Stimulated activated CD4-positive, alpha-beta T cell treated with anti-CD3 and anti-CD28 coated beads, Interleukin-2, amount 100 ng/mL, for 4 hours (primary cell): Measurements from ENCODE around the gene MRPS30.
"Not testable (repeated sequence)": the region's sequence is repeated elsewhere in the genome, so short reads cannot be mapped to it uniquely, and the experiment has no call there.

Experiments
- DNase-seq: peaks from one replicate; pipeline ENCODE4 v3.0.0-alpha.2; 2020; ENCODE audit warnings: low read depth

MRPS30 gene

GRCh38 chr5:44821164-44821563, 12.4 kb downstream of the MRPS30 start:
- DNase-seq: no peak

GRCh38 chr5:44824662-44825061, 15.9 kb downstream of the MRPS30 start:
- DNase-seq: not testable (repeated sequence)

- no peak for DNase-seq
Measured at GRCh38 chr5:44827681-44828080, 18.9 kb downstream of the MRPS30 start.

GRCh38 chr5:44828719-44829118, 20.0 kb downstream of the MRPS30 start:
- DNase-seq: no peak

- no peak for DNase-seq
Measured at GRCh38 chr5:44830951-44831350, 22.2 kb downstream of the MRPS30 start.

- no peak for DNase-seq
Measured at GRCh38 chr5:44833249-44833648, 24.5 kb downstream of the MRPS30 start.

GRCh38 chr5:44835693-44836092, 26.9 kb downstream of the MRPS30 start:
- DNase-seq: no peak

- no peak for DNase-seq
Measured at GRCh38 chr5:44839018-44839681, 30.4 kb downstream of the MRPS30 start.

GRCh38 chr5:44842496-44843282, 33.9 kb downstream of the MRPS30 start:
- no peak for DNase-seq

GRCh38 chr5:44844744-44845143, 36.0 kb downstream of the MRPS30 start:
- no peak for DNase-seq

- no peak for DNase-seq
Measured at GRCh38 chr5:44845777-44846176, 37.0 kb downstream of the MRPS30 start.

- DNase-seq: no peak
Measured at GRCh38 chr5:44847206-44847852, 38.6 kb downstream of the MRPS30 start.

GRCh38 chr5:44860267-44860666, 51.5 kb downstream of the MRPS30 start:
- no peak for DNase-seq

- DNase-seq: no peak
Measured at GRCh38 chr5:44862808-44863207, 54.1 kb downstream of the MRPS30 start.
